Non-pigmented ciliary epithelial cell (primary cell): ENCODE data around the gene KRTAP5-10.
"Not testable (repeated sequence)": the region's sequence is repeated elsewhere in the genome, so short reads cannot be mapped to it uniquely, and the experiment has no call there.

Experiments
- DNase-seq: peaks from one replicate; pipeline ENCODE4 v3.0.0-alpha.2; 2010; ENCODE audit warnings: low read depth

Gene KRTAP5-10

GRCh38 chr11:71565263-71565662 is at the start of gene KRTAP5-10:
TSS of gene KRTAP5-10 (plus strand) at chr11:71565563. CDS start at chr11:71565588, 25 bp downstream.
- DNase-seq = no peak

GRCh38 chr11:71518506-71519471 is 46.6 kb upstream of the KRTAP5-10 start:
- DNase-seq = no peak

GRCh38 chr11:71519546-71519945 is 45.8 kb upstream of the KRTAP5-10 start:
- DNase-seq = no peak

GRCh38 chr11:71525188-71525937 is 40.0 kb upstream of the KRTAP5-10 start:
- no peak for DNase-seq

GRCh38 chr11:71525938-71526495 is 39.3 kb upstream of the KRTAP5-10 start:
- DNase-seq = no peak

- not testable (repeated sequence) for DNase-seq
These were observed 38.4 kb upstream of the KRTAP5-10 start, which contains the start of gene KRTAP5-7 for GRCh38 chr11:71526796-71527575. TSS of gene KRTAP5-7 (plus strand) at chr11:71527267. CDS start at chr11:71527301, 34 bp downstream.

GRCh38 chr11:71527576-71528210 is 37.7 kb upstream of the KRTAP5-10 start:
- DNase-seq = no peak

GRCh38 chr11:71530602-71531001 is 34.8 kb upstream of the KRTAP5-10 start:
- no peak for DNase-seq

- no peak for DNase-seq
These were observed 33.2 kb upstream of the KRTAP5-10 start for GRCh38 chr11:71532036-71532610.

GRCh38 chr11:71534711-71535608 is 30.4 kb upstream of the KRTAP5-10 start:
- DNase-seq = not testable (repeated sequence)

GRCh38 chr11:71535825-71536224 is 29.5 kb upstream of the KRTAP5-10 start:
- DNase-seq = no peak

- DNase-seq = no peak
These were observed 27.8 kb upstream of the KRTAP5-10 start for GRCh38 chr11:71537537-71537936.

GRCh38 chr11:71537977-71538665 is 27.2 kb upstream of the KRTAP5-10 start, which contains the start of gene KRTAP5-8:
TSS of gene KRTAP5-8 (plus strand) at chr11:71538025. CDS start at chr11:71538056, 31 bp downstream.
- DNase-seq = not testable (repeated sequence)

- no peak for DNase-seq
These were observed 26.7 kb upstream of the KRTAP5-10 start for GRCh38 chr11:71538666-71538990.

- DNase-seq = no peak
These were observed 26.3 kb upstream of the KRTAP5-10 start for GRCh38 chr11:71539017-71539416.

GRCh38 chr11:71539971-71540370 is 25.4 kb upstream of the KRTAP5-10 start:
- DNase-seq = not testable (repeated sequence)

GRCh38 chr11:71540521-71541304 is 24.6 kb upstream of the KRTAP5-10 start:
- not testable (repeated sequence) for DNase-seq

- DNase-seq = no peak
These were observed 23.0 kb upstream of the KRTAP5-10 start for GRCh38 chr11:71542382-71542781.
